HCT116 (cell line): ENCODE measurements around the gene RHBDD3. TPM values are rescaled to one million over a fixed set of nuclear protein-coding genes. Genes with fewer than 3 reads are reported as not detected.

Experiments used
- ATAC-seq: fragments of 200-7000 bp; cut with Tn5 transposase; 2 replicates; pipeline ENCODE4 v1.9.1; 2020; ENCODE audit warnings: mild to moderate bottlenecking, moderate library complexity
- BruUV-seq: library from RNA; stranded (reverse); fragments of 400-500 nt; replicated peaks from 2 replicates; lab custom pipeline; 2021; lab: Mats Ljungman, UMichigan
- CTCF ChIA-PET: fragments of 300-600 bp; sonication (Branson Sonifier 250); formaldehyde crosslinking; loops from one replicate; lab custom pipeline; 2021; ENCODE audit warnings: antibody characterized with exemption; lab: Charles Lee
- POLR2A ChIA-PET: fragments of 300-600, 350-600 bp; sonication (Branson Sonifier 250); formaldehyde crosslinking; loops from one replicate; lab custom pipeline; 2021; ENCODE audit warnings: antibody characterized with exemption; lab: Charles Lee
- RAD21 ChIA-PET, 2 experiments: fragments of 300-600 bp; sonication (Branson Sonifier 250); formaldehyde crosslinking; loops; one replicate each; lab custom pipeline; 2023; ENCODE audit warnings: low total read pairs in 2 of 2; ENCODE audit not compliant: uncharacterized antibody in 2 of 2, unreplicated experiment in 2 of 2, low non-redundant PET in 1 of 2; lab: Charles Lee
- DNase-seq: peaks from one replicate; pipeline ENCODE4 v3.0.0-alpha.2; 2010; ENCODE audit warnings: low read depth, low spot score
- H2AFZ ChIP-seq: fragments of 200-600 bp; shearing (Covaris generic), sonication (generic); 2 replicates; pipeline ENCODE4 v1.6.1; 2017; ENCODE audit warnings: low read depth, mixed run types, mixed read lengths, antibody characterized with exemption, low read length; ENCODE audit not compliant: poor library complexity, severe bottlenecking
- H3K27ac ChIP-seq: 2 replicates; pipeline ENCODE4 v1.5.1; 2012; ENCODE audit warnings: low read depth, low read length
- H3K27me3 ChIP-seq: fragments of 200-600 bp; sonication (generic); 2 replicates; pipeline ENCODE4 v1.6.1; 2016; ENCODE audit warnings: mixed run types, low read length, mixed read lengths; ENCODE audit not compliant: insufficient read depth
- H3K36me3 ChIP-seq, 2 experiments: fragments of 200-500 bp in 1 of 2; fragments of 200-600 bp in 1 of 2; sonication (Bioruptor generic) in 1 of 2; sonication (generic) in 1 of 2; 2 replicates each; pipeline versions ENCODE4 v1.5.1 to v1.6.1; 2014 to 2016; ENCODE audit warnings: low read length in 2 of 2, inconsistent platforms in 1 of 2, mixed read lengths in 1 of 2, mixed run types in 1 of 2; ENCODE audit not compliant: insufficient read depth in 2 of 2, control insufficient read depth in 1 of 2
- H3K4me1 ChIP-seq, 2 experiments: fragments of 200-600 bp in 1 of 2; sonication (generic) in 1 of 2; 2 replicates each; pipeline versions ENCODE4 v1.5.1 to v1.6.1; 2012 to 2017; ENCODE audit warnings: low read length in 2 of 2, inconsistent platforms in 1 of 2, mild to moderate bottlenecking in 1 of 2, mixed read lengths in 1 of 2, mixed run types in 1 of 2, moderate library complexity in 1 of 2; ENCODE audit not compliant: insufficient read depth in 2 of 2, control insufficient read depth in 1 of 2
- H3K4me2 ChIP-seq: fragments of 200-600 bp; sonication (generic); 2 replicates; pipeline ENCODE4 v1.6.1; 2017; ENCODE audit warnings: mixed run types, low read length, mixed read lengths
- H3K4me3 ChIP-seq, 2 experiments: fragments of 200-600 bp in 1 of 2; sonication (generic) in 1 of 2; replicated peaks in 1 of 2; 2 replicates each; pipeline ENCODE4 v1.5.1; 2011 to 2016; ENCODE audit warnings: low read length in 2 of 2, control low read depth in 1 of 2, low read depth in 1 of 2, mild to moderate bottlenecking in 1 of 2, mixed read lengths in 1 of 2, mixed run types in 1 of 2
- H3K79me2 ChIP-seq: fragments of 200-600 bp; sonication (generic); 2 replicates; pipeline ENCODE4 v1.6.1; 2017; ENCODE audit warnings: mild to moderate bottlenecking, mixed run types, low read length, moderate library complexity, mixed read lengths; ENCODE audit not compliant: insufficient read depth
- H3K9ac ChIP-seq: fragments of 200-600 bp; sonication (generic); 2 replicates; pipeline ENCODE4 v1.6.1; 2016; ENCODE audit warnings: low read length, mixed read lengths
- H3K9me2 ChIP-seq: fragments of 200-600 bp; sonication (generic), shearing (Covaris generic); 2 replicates; pipeline ENCODE4 v1.6.1; 2017; ENCODE audit warnings: mixed run types, mild to moderate bottlenecking, moderate library complexity; ENCODE audit not compliant: insufficient read depth
- H3K9me3 ChIP-seq, 2 experiments: fragments of 200-500 bp in 1 of 2; fragments of 200-600 bp in 1 of 2; sonication (Bioruptor generic) in 1 of 2; sonication (generic) in 1 of 2; 2 replicates each; pipeline ENCODE4 v1.6.1; 2014 to 2017; ENCODE audit warnings: low read length in 2 of 2, mixed read lengths in 2 of 2, inconsistent platforms in 1 of 2, low read depth in 1 of 2, mild to moderate bottlenecking in 1 of 2, mixed run types in 1 of 2, moderate library complexity in 1 of 2; ENCODE audit not compliant: control insufficient read depth in 1 of 2, insufficient read depth in 1 of 2
- H4K20me1 ChIP-seq: fragments of 200-600 bp; sonication (generic), shearing (Covaris generic); 2 replicates; pipeline ENCODE4 v1.6.1; 2017; ENCODE audit warnings: mixed run types, mild to moderate bottlenecking, moderate library complexity; ENCODE audit not compliant: insufficient read depth
- CBX3 ChIP-seq: IDR thresholded peaks from 2 replicates; pipeline ENCODE4 v1.6.1; 2012; ENCODE audit warnings: low read depth
- CTCF ChIP-seq, 3 experiments: fragments of 200-600 bp in 1 of 3; sonication (generic) in 1 of 3; IDR thresholded peaks in 2 of 3; conservative IDR thresholded peaks in 1 of 3; 2 replicates each; pipeline ENCODE4 v1.5.1; 2012 to 2017; ENCODE audit warnings: low read depth in 2 of 3, low read length in 2 of 3, antibody characterized with exemption in 1 of 3, borderline replicate concordance in 1 of 3, control low read depth in 1 of 3, mild to moderate bottlenecking in 1 of 3, mixed read lengths in 1 of 3, mixed run types in 1 of 3, moderate library complexity in 1 of 3; ENCODE audit not compliant: insufficient read depth in 1 of 3
- ELF1 ChIP-seq: IDR thresholded peaks from 2 replicates; pipeline ENCODE4 v1.6.1; 2012; ENCODE audit warnings: low read depth, borderline replicate concordance
- EZH2 ChIP-seq: fragments of 200-600 bp; sonication (generic); IDR thresholded peaks from 2 replicates; pipeline ENCODE4 v1.6.1; 2017; ENCODE audit warnings: antibody characterized with exemption, mixed run types
- JUND ChIP-seq: IDR thresholded peaks from 2 replicates; pipeline ENCODE4 v1.6.1; 2012
- POLR2AphosphoS5 ChIP-seq: IDR thresholded peaks from 2 replicates; pipeline ENCODE4 v1.6.1; 2011; ENCODE audit warnings: mild to moderate bottlenecking, low read depth, low read length, moderate library complexity
- REST ChIP-seq: IDR thresholded peaks from 2 replicates; pipeline ENCODE4 v1.6.1; 2012; ENCODE audit warnings: low read depth
- SP1 ChIP-seq: IDR thresholded peaks from 2 replicates; pipeline ENCODE4 v1.6.1; 2012; ENCODE audit warnings: low read depth
- SRF ChIP-seq: IDR thresholded peaks from 2 replicates; pipeline ENCODE4 v1.6.1; 2012; ENCODE audit warnings: low read depth
- TCF7L2 ChIP-seq: IDR thresholded peaks from 2 replicates; pipeline ENCODE4 v1.7.0; 2011; ENCODE audit warnings: borderline replicate concordance, inconsistent platforms; ENCODE audit not compliant: insufficient read depth, insufficient read length; ENCODE audit errors: extremely low read depth
- YY1 ChIP-seq: IDR thresholded peaks from 2 replicates; pipeline ENCODE4 v1.6.1; 2011; ENCODE audit warnings: low read length, low read depth, moderate library complexity, mild to moderate bottlenecking; ENCODE audit not compliant: insufficient replicate concordance; ENCODE audit errors: extremely low read depth
- ZBTB33 ChIP-seq: IDR thresholded peaks from 2 replicates; pipeline ENCODE4 v1.6.1; 2011; ENCODE audit warnings: mild to moderate bottlenecking, low read length, moderate library complexity; ENCODE audit not compliant: insufficient replicate concordance; ENCODE audit errors: extremely low read depth
- ZNF274 ChIP-seq: fragments of 200-500 bp; sonication (Bioruptor generic); IDR thresholded peaks from 2 replicates; pipeline ENCODE4 v1.6.1; 2014; ENCODE audit warnings: mild to moderate bottlenecking, low read depth, low read length, inconsistent platforms
- intact Hi-C: fragments of 100-400 bp; cut with micrococcal nuclease; formaldehyde crosslinking; loops from 2 replicates; pipeline ENCODE4 v1.10.0; 2022
- total RNA-seq: library from RNA; stranded (reverse); gene quantifications from one replicate; pipeline ENCODE4 v1.2.1, GENCODE V29; 2021; ENCODE audit not compliant: unreplicated experiment

The RHBDD3 gene
- total RNA-seq, 1 experiment from 2014 or later: 30.2 TPM

GRCh38 chr22:29305836-29306174, 38.0 kb upstream of the RHBDD3 start:
- ATAC-seq (peak; percentile 27), DNase-seq (no peak)
- intact Hi-C loops: loop anchor here (1.0 kb wide), 1 partner anchor 53 kb away; no protein-coding TSS in a partner anchor
- Histone ChIP-seq H3K79me2 (peaks cover 7% of the 10 kb centered on the region; the same call in 1 of the 2 replicates), H4K20me1 (peaks cover 7% of the 10 kb centered on the region; the same call in 1 of the 2 replicates), H3K9me2 (no peaks in the 10 kb centered on the region), H3K27ac (peak overlapping the region; percentile 81), H3K4me2 (peak overlapping the region; percentile 96), H3K4me1 (peaks cover 44 to 58% of the 10 kb centered on the region in 2 experiments), H3K27me3 (no peaks in the 10 kb centered on the region), H2AFZ (peak overlapping the region; percentile 58), H3K36me3 (no peaks in the 10 kb centered on the region), H3K9me3 (no peaks in the 10 kb centered on the region), H3K4me3 (peak overlapping the region; percentile 74 to 84), H3K9ac (peak overlapping the region; percentile 73)
- no peak for TF ChIP-seq CTCF (IDR thresholded peaks at IDR 0.05 in 2 of 3, conservative IDR thresholded peaks at IDR 0.05 in 1 of 3; ENCODE audit: borderline replicate concordance in 1 of 3, insufficient read depth in 1 of 3, low read depth in 2 of 3, low read length in 2 of 3)
- TF ChIP-seq REST: no peak
- no peak for TF ChIP-seq CBX3
- TF ChIP-seq ZNF274: no peak
- no peak for TF ChIP-seq ZBTB33
- TF ChIP-seq YY1: no peak
- TF ChIP-seq SRF: no peak
- TF ChIP-seq SP1: no peak
- no peak for TF ChIP-seq POLR2AphosphoS5
- no peak for TF ChIP-seq EZH2
- no peak for TF ChIP-seq JUND
- TF ChIP-seq TCF7L2: no peak
- TF ChIP-seq ELF1: no peak
- BruUV-seq: no TSS peak
- POLR2A ChIA-PET: no interaction called here
- RAD21 ChIA-PET: no interaction called here
- CTCF ChIA-PET: interaction anchor here (1.1 kb wide), 1 partner anchor 14 kb away, joined by 3 read pairs; no protein-coding TSS in a partner anchor
